Measurements from ENCODE around the gene DCP1B. TPM values are rescaled to one million over a fixed set of nuclear protein-coding genes. Genes with fewer than 3 reads are reported as not detected.

Gene DCP1B
- total RNA-seq, 1 donor from 2014 or later: 21.2 TPM

- TF ChIP-seq CTCF (conservative IDR thresholded peaks at IDR 0.05; ENCODE audit: low read depth, low read length): no peak
- no peak overlapping the region for H3K4me3 ChIP-seq (ENCODE audit: low read depth, low read length)
- DNase-seq (ENCODE audit: low read depth): no peak
These were observed 83.3 kb downstream of the DCP1B start for GRCh38 chr12:1920971-1921370.

- H3K4me3 ChIP-seq (ENCODE audit: low read depth, low read length): no peak overlapping the region
- DNase-seq (ENCODE audit: low read depth): no peak
- TF ChIP-seq CTCF (conservative IDR thresholded peaks at IDR 0.05; ENCODE audit: low read depth, low read length): no peak
These were observed 83.8 kb downstream of the DCP1B start for GRCh38 chr12:1920436-1920835.

- TF ChIP-seq CTCF (conservative IDR thresholded peaks at IDR 0.05; ENCODE audit: low read depth, low read length): no peak
- no peak for DNase-seq (ENCODE audit: low read depth)
- no peak overlapping the region for H3K4me3 ChIP-seq (ENCODE audit: low read depth, low read length)
These were observed 84.5 kb downstream of the DCP1B start for GRCh38 chr12:1919763-1920162.

- H3K4me3 ChIP-seq (ENCODE audit: low read depth, low read length): no peak overlapping the region
- DNase-seq (ENCODE audit: low read depth): no peak
- TF ChIP-seq CTCF (conservative IDR thresholded peaks at IDR 0.05; ENCODE audit: low read depth, low read length): no peak
These were observed 85.0 kb downstream of the DCP1B start for GRCh38 chr12:1919284-1919683.

- H3K4me3 ChIP-seq (ENCODE audit: low read depth, low read length): no peak overlapping the region
- DNase-seq (ENCODE audit: low read depth): no peak
- TF ChIP-seq CTCF (conservative IDR thresholded peaks at IDR 0.05; ENCODE audit: low read depth, low read length): no peak
These were observed 85.4 kb downstream of the DCP1B start for GRCh38 chr12:1918884-1919236.

- DNase-seq (ENCODE audit: low read depth): no peak
- no peak for TF ChIP-seq CTCF (conservative IDR thresholded peaks at IDR 0.05; ENCODE audit: low read depth, low read length)
- no peak within 1 kb of the TSS for H3K4me3 ChIP-seq (ENCODE audit: low read depth, low read length)
These were observed 86.0 kb downstream of the DCP1B start, which contains the start of gene CACNA2D4 for GRCh38 chr12:1918081-1918883. TSS of gene CACNA2D4 (minus strand) at chr12:1918652. CDS start at chr12:1918473, 179 bp downstream.
